Skeletal muscle tissue (tissue), 4 donors: ENCODE results near the gene DRAXIN. TPM values are rescaled to one million over a fixed set of nuclear protein-coding genes. Genes with fewer than 3 reads are reported as not detected.

Experiments
- H3K27ac ChIP-seq: one replicate; pipeline ENCODE4 v1.7.0; 2013; ENCODE audit warnings: mild to moderate bottlenecking, low read depth, low read length, inconsistent platforms
- H3K27me3 ChIP-seq, 3 donors: one replicate each; pipeline ENCODE4 v1.7.0; 2013; ENCODE audit warnings: low read length in 3 of 3; ENCODE audit not compliant: control insufficient read depth in 3 of 3, insufficient read depth in 3 of 3
- H3K36me3 ChIP-seq, 3 donors: one replicate each; pipeline ENCODE4 v1.7.0; 2013; ENCODE audit warnings: low read length in 3 of 3; ENCODE audit not compliant: control insufficient read depth in 3 of 3, insufficient read depth in 3 of 3
- H3K4me1 ChIP-seq, 3 donors: one replicate each; pipeline ENCODE4 v1.7.0; 2013; ENCODE audit warnings: low read length in 3 of 3, mild to moderate bottlenecking in 3 of 3; ENCODE audit not compliant: control insufficient read depth in 3 of 3, insufficient read depth in 3 of 3
- H3K4me3 ChIP-seq, 3 donors: one replicate each; pipeline ENCODE4 v1.7.0; 2013; ENCODE audit warnings: low read length in 3 of 3
- H3K9ac ChIP-seq, 3 donors: one replicate each; pipeline ENCODE4 v1.7.0; 2013; ENCODE audit warnings: low read length in 3 of 3, mild to moderate bottlenecking in 3 of 3, moderate library complexity in 2 of 3, low read depth in 1 of 3
- H3K9me3 ChIP-seq, 3 donors: one replicate each; pipeline ENCODE4 v1.7.0; 2013; ENCODE audit warnings: low read length in 3 of 3; ENCODE audit not compliant: control insufficient read depth in 3 of 3
- total RNA-seq: library from RNA; depleted of rRNA; stranded (reverse); fragments of >200 nt; gene quantifications from one replicate; pipeline ENCODE4 v1.2.3, GENCODE V29; 2014
- donor health status: Osteomylitis.

DRAXIN gene
- total RNA-seq, 1 donor from 2014 or later = not detected

GRCh38 chr1:11729498-11730428 is 38.3 kb downstream of the DRAXIN start:
- peaks cover 0 to under 1% (median 0%) of the 10 kb centered on the region in 3 donors for H3K27me3 ChIP-seq
- no peak overlapping the region for H3K4me3 ChIP-seq
- no peaks in the 10 kb centered on the region for H3K36me3 ChIP-seq
- H3K9ac ChIP-seq = no peak overlapping the region
- H3K9me3 ChIP-seq = no peaks in the 10 kb centered on the region
- H3K27ac ChIP-seq = no peak overlapping the region
- H3K4me1 ChIP-seq = peaks cover 12 to 16% (median 15%) of the 10 kb centered on the region in 3 donors

- H3K4me3 ChIP-seq = no peak overlapping the region
- no peak overlapping the region for H3K9ac ChIP-seq
- peaks cover 12 to 20% (median 18%) of the 10 kb centered on the region in 3 donors for H3K4me1 ChIP-seq
These were observed 39.0 kb downstream of the DRAXIN start for GRCh38 chr1:11730429-11730891.

DNA sequence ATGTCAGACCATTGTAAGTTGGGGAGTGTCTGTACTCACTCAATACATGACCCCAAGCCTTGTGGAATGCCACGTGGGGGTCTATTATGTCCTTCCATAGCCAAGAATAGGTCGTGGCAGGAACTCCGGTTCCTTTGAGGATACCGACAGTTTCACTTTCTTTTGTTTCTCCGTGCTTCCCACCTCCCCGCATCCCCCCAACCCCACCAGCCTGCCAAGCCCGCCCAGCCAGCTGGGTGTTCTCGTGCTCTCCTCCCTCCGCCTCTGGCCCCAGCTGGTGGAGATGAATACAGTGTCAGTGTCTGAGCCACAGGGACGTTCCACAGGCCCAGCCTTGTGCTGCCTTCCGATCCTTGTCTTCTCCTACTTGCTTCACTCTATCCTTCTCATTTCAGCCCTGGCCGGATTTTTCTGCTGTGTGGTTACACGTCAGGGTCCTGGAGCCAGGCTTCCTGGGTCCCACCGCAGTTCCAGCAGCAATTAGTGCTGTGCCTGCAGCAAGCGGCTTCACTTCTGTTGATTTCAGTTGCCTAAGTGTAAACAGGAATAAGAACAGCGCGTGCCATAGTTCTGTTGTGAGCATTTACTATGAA is 40.3 kb downstream of the DRAXIN start:
- peak overlapping the region in 2 of 3 donors; percentile 51 to 54 for H3K4me3 ChIP-seq
- H3K4me1 ChIP-seq = peaks cover 16 to 29% (median 21%) of the 10 kb centered on the region in 3 donors
- no peaks in the 10 kb centered on the region for H3K9me3 ChIP-seq
- peak overlapping the region; percentile 48 for H3K27ac ChIP-seq
- peak overlapping the region; percentile 48 to 70 (median 66) for H3K9ac ChIP-seq
- H3K27me3 ChIP-seq = no peaks in the 10 kb centered on the region
- H3K36me3 ChIP-seq = no peaks in the 10 kb centered on the region

More at GRCh38 chr1:11730429-11730891, 39.0 kb downstream of the DRAXIN start:
- no peaks in the 10 kb centered on the region for H3K27me3 ChIP-seq
- peak overlapping the region; percentile 25 for H3K27ac ChIP-seq
- no peaks in the 10 kb centered on the region for H3K36me3 ChIP-seq
- no peaks in the 10 kb centered on the region for H3K9me3 ChIP-seq

DNA sequence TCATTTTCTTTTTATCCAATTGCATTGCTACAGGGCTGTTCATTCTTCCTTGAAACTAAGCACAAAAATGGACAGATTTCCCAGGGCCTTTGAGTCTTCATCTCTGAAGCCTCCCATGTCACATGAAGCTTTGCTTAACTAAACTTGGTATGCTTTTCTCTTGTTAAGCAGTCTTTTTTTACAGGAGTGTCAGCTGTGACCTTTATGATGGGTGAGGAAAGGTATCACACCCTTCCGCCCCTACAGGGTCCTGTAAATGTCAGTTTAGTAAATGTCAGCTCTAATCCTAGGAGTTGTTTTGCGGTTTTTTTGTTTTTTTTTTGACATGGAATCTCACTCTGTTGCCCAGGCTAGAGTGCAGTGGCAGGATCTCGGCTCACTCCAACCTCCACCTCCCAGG is 41.8 kb downstream of the DRAXIN start:
- Histone ChIP-seq H3K9me3 (no peaks in the 10 kb centered on the region), H3K4me3 (no peak overlapping the region), H3K27ac (no peak overlapping the region), H3K36me3 (no peaks in the 10 kb centered on the region), H3K27me3 (no peaks in the 10 kb centered on the region), H3K9ac (no peak overlapping the region), H3K4me1 (peaks cover 30 to 44% (median 31%) of the 10 kb centered on the region in 3 donors)

- Histone ChIP-seq H3K27ac (peak overlapping the region; percentile 90), H3K27me3 (no peaks in the 10 kb centered on the region), H3K9ac (peak overlapping the region in 2 of 3 donors; percentile 94 to 96), H3K36me3 (peaks cover 0 to 2% (median 0%) of the 10 kb centered on the region in 3 donors), H3K9me3 (no peaks in the 10 kb centered on the region), H3K4me1 (peaks cover 18 to 41% (median 27%) of the 10 kb centered on the region in 3 donors), H3K4me3 (peak overlapping the region; percentile 49 to 100 (median 99))
These were observed 44.0 kb downstream of the DRAXIN start for GRCh38 chr1:11735531-11735853.

DNA sequence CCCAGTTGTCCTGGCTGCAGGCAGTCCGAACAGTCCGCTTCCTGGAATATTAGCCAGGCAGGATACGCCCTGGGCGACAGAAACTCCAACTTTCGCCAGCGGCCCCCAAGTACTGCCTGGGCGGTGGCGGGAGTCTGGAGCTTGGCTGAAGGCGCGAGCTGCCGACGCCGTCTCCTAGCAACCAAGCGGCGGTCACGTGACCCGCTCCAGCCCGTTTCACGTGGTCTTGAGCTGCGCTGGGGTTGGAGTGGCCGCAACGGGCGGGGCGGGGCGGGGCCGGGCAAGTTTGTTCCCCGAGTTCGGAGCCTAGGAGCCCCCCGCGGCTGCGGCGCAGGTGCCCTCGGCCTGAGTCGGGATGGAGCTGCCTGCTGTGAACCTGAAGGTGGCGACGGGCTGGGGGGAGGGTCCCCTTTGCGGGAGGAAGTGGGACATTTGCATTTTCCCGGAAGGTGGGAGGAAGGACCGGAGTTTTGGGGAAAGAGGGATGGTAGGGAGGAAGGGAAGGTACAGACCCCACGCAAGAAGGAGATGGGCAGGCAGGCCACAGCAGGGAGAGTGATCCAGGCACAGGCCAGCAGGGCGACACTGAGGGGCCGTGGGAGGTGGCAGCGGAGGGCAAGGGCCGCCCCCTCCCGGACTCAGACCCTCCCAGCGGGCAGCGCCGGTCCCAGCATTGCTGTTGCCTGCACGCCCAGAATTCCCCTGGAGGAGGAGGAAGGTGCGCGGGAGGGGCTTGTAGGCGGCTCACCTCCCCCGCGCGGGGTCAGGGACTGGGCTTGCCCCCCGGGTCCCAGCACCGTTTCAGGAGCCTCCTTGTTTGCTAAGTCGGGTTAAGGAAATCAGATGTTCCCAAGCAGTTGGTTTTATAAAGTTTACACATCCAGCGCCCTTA is 44.6 kb downstream of the DRAXIN start, which contains the start of gene AGTRAP:
Gene AGTRAP (plus strand): TSS at position 283 of the 892 bp plus-strand sequence. CDS start 73 bp downstream, at position 356.
- Histone ChIP-seq H3K4me1 (peaks cover 18 to 39% (median 27%) of the 10 kb centered on the region in 3 donors), H3K9me3 (no peaks in the 10 kb centered on the region), H3K9ac (peak within 1 kb of the TSS; percentile 89 to 96 (median 94)), H3K4me3 (peak within 1 kb of the TSS; percentile 98 to 100 (median 99)), H3K27ac (peak within 1 kb of the TSS; percentile 90), H3K27me3 (no peaks in the 10 kb centered on the region), H3K36me3 (peaks cover 0 to 2% (median 0%) of the 10 kb centered on the region in 3 donors)

DNA sequence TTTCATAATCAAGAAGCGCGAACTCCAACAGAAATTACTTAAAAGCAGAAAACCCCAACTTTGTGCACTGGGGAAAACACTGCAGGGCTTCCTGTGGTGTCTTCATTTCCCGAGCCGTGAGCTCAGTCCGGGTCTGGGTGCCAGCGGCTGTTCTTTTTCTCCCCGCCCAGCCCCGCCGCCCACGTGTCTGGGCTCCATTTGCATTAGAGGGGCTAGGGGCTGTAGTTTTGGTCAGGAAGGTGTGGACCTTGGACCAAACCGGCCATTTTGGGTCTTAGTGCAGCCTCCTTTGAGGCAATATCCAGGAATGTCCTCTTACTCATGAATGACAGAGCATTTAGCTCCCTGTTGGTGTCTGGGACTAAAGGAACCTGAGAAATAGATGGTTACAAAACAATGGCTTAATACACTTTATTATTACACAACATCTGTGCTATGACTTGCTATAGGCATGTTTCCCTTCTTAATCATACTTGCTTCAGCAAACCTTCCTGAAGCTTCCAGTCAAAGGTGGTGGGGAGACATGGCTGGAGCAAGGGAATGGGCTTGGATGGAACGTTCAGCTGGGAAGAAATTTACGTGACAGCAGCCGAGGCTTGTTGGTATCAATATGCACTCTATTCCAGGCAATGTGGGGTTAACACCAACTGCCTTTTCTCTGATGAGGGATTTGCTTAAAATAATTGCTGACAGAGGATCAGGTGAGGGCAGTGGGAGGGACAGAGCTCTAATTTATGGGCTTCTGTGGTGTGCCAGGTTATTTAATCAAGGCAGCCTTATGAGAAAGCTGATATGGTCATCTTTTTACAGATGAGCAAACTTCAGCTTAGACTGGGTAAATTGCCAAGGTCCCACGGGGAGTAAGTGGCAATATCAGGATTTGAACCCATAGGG is 45.5 kb downstream of the DRAXIN start:
- Histone ChIP-seq H3K9ac (peak overlapping the region; percentile 89 to 96 (median 94)), H3K9me3 (no peaks in the 10 kb centered on the region), H3K36me3 (peaks cover 0 to 2% (median 0%) of the 10 kb centered on the region in 3 donors), H3K4me3 (peak overlapping the region; percentile 98 to 100 (median 99)), H3K4me1 (peaks cover 16 to 37% (median 24%) of the 10 kb centered on the region in 3 donors), H3K27me3 (no peaks in the 10 kb centered on the region), H3K27ac (peak overlapping the region; percentile 90)

DNA sequence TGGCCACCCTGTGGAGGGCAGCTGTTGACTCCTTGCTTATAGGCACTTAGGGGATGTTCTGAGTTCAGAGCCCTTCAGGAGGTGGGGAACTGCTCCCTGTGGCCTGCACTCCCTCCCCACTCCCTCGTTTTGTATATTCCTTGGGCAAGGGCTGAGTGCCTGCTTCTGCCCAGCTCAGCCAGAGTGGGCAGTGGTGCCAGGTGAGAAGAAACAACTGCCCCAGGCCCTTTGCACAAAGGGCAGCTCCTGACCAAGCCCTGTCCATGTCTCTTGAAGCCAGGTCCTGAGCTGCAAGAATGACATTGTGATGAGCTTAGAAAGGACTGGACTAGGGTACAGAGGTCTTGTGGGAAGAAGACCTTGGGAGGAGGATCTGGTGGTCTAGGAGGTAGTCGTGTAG is 46.6 kb downstream of the DRAXIN start:
- Histone ChIP-seq H3K4me1 (peaks cover 15 to 36% (median 22%) of the 10 kb centered on the region in 3 donors), H3K36me3 (peaks cover 0 to 2% (median 0%) of the 10 kb centered on the region in 3 donors), H3K4me3 (no peak overlapping the region), H3K9ac (no peak overlapping the region), H3K27ac (peak overlapping the region; percentile 90), H3K9me3 (no peaks in the 10 kb centered on the region), H3K27me3 (no peaks in the 10 kb centered on the region)
